Renal cortical epithelial cell (primary cell): ENCODE measurements around the gene KRT83. TPM values are rescaled to one million over a fixed set of nuclear protein-coding genes. Genes with fewer than 3 reads are reported as not detected.

Source experiments
- total RNA-seq: library from RNA; depleted of rRNA; stranded (reverse); fragments of >200 nt; gene quantifications from 2 replicates; pipeline ENCODE4 v1.2.3, GENCODE V29; 2014

The KRT83 gene
- total RNA-seq, 1 donor from 2014 or later: not detected

Other genes with a start within 250 kb of the KRT83 start
- 0.15 TPM in 1 of 2 replicates, not detected in the other for gene SMIM41, start 241.7 kb downstream of the KRT83 start, total RNA-seq
- gene KRT80, start 129.4 kb downstream of the KRT83 start, total RNA-seq: 26.3 and 27.3 TPM in 2 replicates
- gene KRT7, start 88.2 kb downstream of the KRT83 start, total RNA-seq: 124 and 2,408 TPM in 2 replicates
- 0.05 and 2.4 TPM in 2 replicates for gene KRT86, start 46.8 kb downstream of the KRT83 start, total RNA-seq
- gene KRT81, start 29.9 kb downstream of the KRT83 start, total RNA-seq: 48.3 TPM in 1 of 2 replicates, not detected in the other
- not detected in 2 replicates for gene KRT85, start 46.1 kb upstream of the KRT83 start, total RNA-seq
- not detected in 2 replicates for gene KRT84, start 64.3 kb upstream of the KRT83 start, total RNA-seq
- not detected in 2 replicates for gene KRT82, start 84.9 kb upstream of the KRT83 start, total RNA-seq
- 0.35 TPM in 1 of 2 replicates, not detected in the other for gene KRT75, start 113.0 kb upstream of the KRT83 start, total RNA-seq
- gene KRT6B, start 130.7 kb upstream of the KRT83 start, total RNA-seq: 0.05 and 2.1 TPM in 2 replicates
- gene KRT6C, start 152.4 kb upstream of the KRT83 start, total RNA-seq: not detected in 2 replicates
- 1.4 and 116 TPM in 2 replicates for gene KRT6A, start 171.9 kb upstream of the KRT83 start, total RNA-seq
- 0.70 and 10.2 TPM in 2 replicates for gene KRT5, start 199.0 kb upstream of the KRT83 start, total RNA-seq
- not detected in 2 replicates for gene KRT71, start 231.7 kb upstream of the KRT83 start, total RNA-seq